ENCODE data around the gene MCTP1. TPM values are rescaled to one million over a fixed set of nuclear protein-coding genes. Genes with fewer than 3 reads are reported as not detected.
A peak's percentile ranks its signal among the peaks of the same experiment; 100 is the strongest.
"Not testable (repeated sequence)": the region's sequence is repeated elsewhere in the genome, so short reads cannot be mapped to it uniquely, and the experiment has no call there.

Gene MCTP1
- total RNA-seq, 4 donors from 2014 or later, result 5.4 to 22.1 (median 5.8) TPM

DNA sequence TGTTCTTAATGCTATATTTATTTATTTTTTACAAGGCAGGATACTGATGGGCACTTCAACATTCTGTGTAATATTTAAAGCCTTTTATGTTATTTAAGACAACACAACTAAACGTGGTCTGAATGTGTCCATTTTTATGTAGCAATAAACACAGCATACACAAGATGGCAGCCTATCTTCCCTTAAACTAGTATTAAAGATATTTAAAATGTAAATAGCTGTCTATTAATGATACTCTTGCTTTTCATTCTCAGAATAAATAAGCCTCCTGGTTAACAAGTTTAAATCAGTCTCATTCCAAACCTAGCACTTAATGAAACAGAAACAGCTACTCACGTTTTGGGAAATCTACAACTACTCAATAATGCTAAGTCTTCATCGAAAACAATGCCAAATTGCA lies 315.7 kb downstream of the MCTP1 start:
- in situ Hi-C loops (cut with MboI; ENCODE audit: low sequenced_read_pairs in 4 of 4) (loop anchor here in 2 of 4 donors (10.0 to 25.0 kb wide), 2 partner anchors 268 to 286 kb away; no protein-coding TSS in a partner anchor), intact Hi-C loops (cut with DNase I; ENCODE audit: low total_unique reads) (loop anchor here (10.0 kb wide), 1 partner anchor 266 kb away; no protein-coding TSS in a partner anchor)
- no peaks in the 10 kb centered on the region for H3K36me3 ChIP-seq
- no peak overlapping the region for H3K4me3 ChIP-seq
- H3K27me3 ChIP-seq, result no peaks in the 10 kb centered on the region
- no peaks in the 10 kb centered on the region for H3K9me3 ChIP-seq
- TF ChIP-seq, protein P1, sequence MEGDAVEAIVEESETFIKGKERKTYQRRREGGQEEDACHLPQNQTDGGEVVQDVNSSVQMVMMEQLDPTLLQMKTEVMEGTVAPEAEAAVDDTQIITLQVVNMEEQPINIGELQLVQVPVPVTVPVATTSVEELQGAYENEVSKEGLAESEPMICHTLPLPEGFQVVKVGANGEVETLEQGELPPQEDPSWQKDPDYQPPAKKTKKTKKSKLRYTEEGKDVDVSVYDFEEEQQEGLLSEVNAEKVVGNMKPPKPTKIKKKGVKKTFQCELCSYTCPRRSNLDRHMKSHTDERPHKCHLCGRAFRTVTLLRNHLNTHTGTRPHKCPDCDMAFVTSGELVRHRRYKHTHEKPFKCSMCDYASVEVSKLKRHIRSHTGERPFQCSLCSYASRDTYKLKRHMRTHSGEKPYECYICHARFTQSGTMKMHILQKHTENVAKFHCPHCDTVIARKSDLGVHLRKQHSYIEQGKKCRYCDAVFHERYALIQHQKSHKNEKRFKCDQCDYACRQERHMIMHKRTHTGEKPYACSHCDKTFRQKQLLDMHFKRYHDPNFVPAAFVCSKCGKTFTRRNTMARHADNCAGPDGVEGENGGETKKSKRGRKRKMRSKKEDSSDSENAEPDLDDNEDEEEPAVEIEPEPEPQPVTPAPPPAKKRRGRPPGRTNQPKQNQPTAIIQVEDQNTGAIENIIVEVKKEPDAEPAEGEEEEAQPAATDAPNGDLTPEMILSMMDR (IDR thresholded peaks at IDR 0.05 in 4 of 5, conservative IDR thresholded peaks at IDR 0.05 in 1 of 5), result no peak
- TF ChIP-seq POLR2A (IDR thresholded peaks at IDR 0.05), result no peak
- no peak for ATAC-seq
- no peak for DNase-seq
- H3K27ac ChIP-seq, result no peak overlapping the region
- H3K4me1 ChIP-seq, result no peaks in the 10 kb centered on the region

GRCh38 chr5:94968507-94969095 lies 316.3 kb downstream of the MCTP1 start:
- ATAC-seq (peak in 1 of 2 donors; percentile 53), DNase-seq (no peak)
- Histone ChIP-seq H3K4me3 (no peak overlapping the region), H3K27ac (no peak overlapping the region), H3K36me3 (no peaks in the 10 kb centered on the region), H3K4me1 (no peaks in the 10 kb centered on the region), H3K9me3 (no peaks in the 10 kb centered on the region), H3K27me3 (no peaks in the 10 kb centered on the region)
- intact Hi-C loops (cut with DNase I; ENCODE audit: low total_unique reads) (loop anchor here (10.0 kb wide), 1 partner anchor 266 kb away; no protein-coding TSS in a partner anchor), in situ Hi-C loops (cut with MboI; ENCODE audit: low sequenced_read_pairs in 4 of 4) (loop anchor here in 2 of 4 donors (10.0 to 25.0 kb wide), 2 partner anchors 269 to 286 kb away; no protein-coding TSS in a partner anchor)
- TF ChIP-seq, protein P1 (IDR thresholded peaks at IDR 0.05 in 4 of 5, conservative IDR thresholded peaks at IDR 0.05 in 1 of 5), result peak; percentile 27 to 55 (median 39)
- TF ChIP-seq POLR2A (IDR thresholded peaks at IDR 0.05), result no peak

- H3K36me3 ChIP-seq, result no peaks in the 10 kb centered on the region
- H3K9me3 ChIP-seq, result no peaks in the 10 kb centered on the region
- TF ChIP-seq, protein P1 (IDR thresholded peaks at IDR 0.05 in 4 of 5, conservative IDR thresholded peaks at IDR 0.05 in 1 of 5), result no peak
- TF ChIP-seq POLR2A (IDR thresholded peaks at IDR 0.05), result no peak
- H3K27ac ChIP-seq, result no peak overlapping the region
- in situ Hi-C loops (cut with MboI; ENCODE audit: low sequenced_read_pairs in 4 of 4), result loop anchor here in 2 of 4 donors (10.0 to 25.0 kb wide), 2 partner anchors 270 to 287 kb away; no protein-coding TSS in a partner anchor
- H3K4me3 ChIP-seq, result no peak overlapping the region
- H3K27me3 ChIP-seq, result no peaks in the 10 kb centered on the region
- ATAC-seq (no peak), DNase-seq (no peak)
- H3K4me1 ChIP-seq, result no peaks in the 10 kb centered on the region
- intact Hi-C loops (cut with DNase I; ENCODE audit: low total_unique reads), result loop anchor here (10.0 kb wide), 1 partner anchor 267 kb away; no protein-coding TSS in a partner anchor
These were observed 317.4 kb downstream of the MCTP1 start for GRCh38 chr5:94967525-94967924.

DNA sequence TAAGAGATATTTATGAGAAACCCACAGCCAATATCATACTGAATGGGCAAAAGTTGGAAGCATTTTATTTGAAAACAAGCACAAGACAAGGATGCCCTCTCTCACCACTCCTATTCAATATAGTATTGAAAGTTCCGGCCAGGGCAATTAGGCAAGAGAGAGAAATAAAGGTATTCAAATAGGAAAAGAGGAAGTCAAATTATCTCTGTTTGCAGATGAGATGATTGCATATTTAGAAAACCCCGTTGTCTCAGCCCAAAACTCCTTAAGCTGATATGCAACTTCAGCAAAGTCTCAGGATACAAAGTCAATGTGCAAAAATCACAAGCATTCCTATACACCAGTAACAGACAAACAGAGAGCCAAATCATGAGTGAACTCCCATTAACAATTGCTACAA lies 325.6 kb downstream of the MCTP1 start:
- H3K4me3 ChIP-seq; H3K27ac ChIP-seq; H3K27me3 ChIP-seq; H3K9me3 ChIP-seq; DNase-seq; H3K4me1 ChIP-seq; H3K36me3 ChIP-seq; intact Hi-C loops (cut with DNase I; ENCODE audit: low total_unique reads); ATAC-seq: not testable (repeated sequence)
- in situ Hi-C loops (cut with MboI; ENCODE audit: low sequenced_read_pairs in 4 of 4), result loop anchor here in 1 of 4 donors (25.0 kb wide), 1 partner anchor 278 kb away; no protein-coding TSS in a partner anchor

DNA sequence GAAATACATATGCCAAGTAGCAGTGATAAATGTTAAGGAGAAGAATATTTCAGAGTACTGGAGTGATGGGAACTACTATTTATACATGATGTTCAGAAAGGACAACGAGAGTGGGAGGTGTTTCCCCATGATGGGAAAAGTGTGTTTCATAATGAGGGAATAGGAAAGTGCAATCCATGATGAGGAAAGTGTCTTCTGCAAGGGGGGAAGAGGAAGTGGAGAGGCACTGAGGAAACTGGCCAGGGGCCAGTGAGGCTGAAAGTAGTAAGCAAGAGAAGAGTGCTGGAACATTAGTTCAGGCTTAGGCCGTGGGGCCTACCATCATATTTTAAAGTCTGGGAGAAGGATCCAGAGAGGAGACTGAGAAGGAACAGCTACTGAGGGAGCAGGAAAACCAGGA lies 339.2 kb downstream of the MCTP1 start:
- TF ChIP-seq, protein P1 (IDR thresholded peaks at IDR 0.05 in 4 of 5, conservative IDR thresholded peaks at IDR 0.05 in 1 of 5), result no peak
- TF ChIP-seq POLR2A (IDR thresholded peaks at IDR 0.05), result no peak
- Histone ChIP-seq H3K36me3 (no peaks in the 10 kb centered on the region), H3K27ac (no peak overlapping the region), H3K27me3 (no peaks in the 10 kb centered on the region), H3K4me1 (no peaks in the 10 kb centered on the region), H3K9me3 (no peaks in the 10 kb centered on the region), H3K4me3 (no peak overlapping the region)
- intact Hi-C loops (cut with DNase I; ENCODE audit: low total_unique reads) (no loop called here), in situ Hi-C loops (cut with MboI; ENCODE audit: low sequenced_read_pairs in 4 of 4) (no loop called here)
- DNase-seq (peak in 1 of 2 donors; percentile 23), ATAC-seq (no peak)
